WTC11 (cell line): ENCODE data around the gene SLC48A1. TPM values are rescaled to one million over a fixed set of nuclear protein-coding genes. Genes with fewer than 3 reads are reported as not detected.

Experiments
- ATAC-seq: fragments of 200-7000 bp; cut with Tn5 transposase; 2 replicates; pipeline ENCODE4 v1.10.0; 2021; ENCODE audit warnings: mild to moderate bottlenecking, moderate library complexity
- CTCF ChIA-PET: fragments of 300-600 bp; sonication (Branson Sonifier 250); formaldehyde crosslinking; loops from one replicate; lab custom pipeline; 2021; ENCODE audit warnings: antibody characterized with exemption; lab: Charles Lee
- POLR2A ChIA-PET: fragments of 350-600 bp; sonication (Branson Sonifier 250); formaldehyde crosslinking; loops from one replicate; lab custom pipeline; 2021; ENCODE audit warnings: antibody characterized with exemption; lab: Charles Lee
- DNase-seq: peaks from one replicate; pipeline ENCODE4 v3.0.0; 2021; ENCODE audit warnings: low spot score
- H3K27ac Mint-ChIP-seq: 2 replicates; pipeline ENCODE4 v1.8.0; 2021; ENCODE audit warnings: mixed read lengths
- H3K27me3 Mint-ChIP-seq: 2 replicates; pipeline ENCODE4 v1.8.0; 2021; ENCODE audit warnings: low read depth, mild to moderate bottlenecking, moderate library complexity, mixed read lengths
- H3K36me3 Mint-ChIP-seq: 2 replicates; pipeline ENCODE4 v1.8.0; 2021; ENCODE audit warnings: mixed read lengths
- H3K4me1 Mint-ChIP-seq: 2 replicates; pipeline ENCODE4 v1.8.0; 2022; ENCODE audit warnings: mixed read lengths
- H3K4me3 Mint-ChIP-seq: 2 replicates; pipeline ENCODE4 v1.8.0; 2021; ENCODE audit warnings: mild to moderate bottlenecking, moderate library complexity, mixed read lengths
- H3K9me3 Mint-ChIP-seq: 2 replicates; pipeline ENCODE4 v1.8.0; 2021; ENCODE audit warnings: mixed read lengths
- CBFB ChIP-seq: sonication (generic); formaldehyde crosslinking; IDR thresholded peaks from 2 replicates; pipeline ENCODE4 v1.8.1; 2022; ENCODE audit warnings: mild to moderate bottlenecking, low read depth, missing genetic modification reagents
- CTCF ChIP-seq: fragments of 200-600 bp; IDR thresholded peaks from 2 replicates; pipeline ENCODE4 v1.8.0; 2022; ENCODE audit warnings: antibody characterized with exemption
- FOXJ3 ChIP-seq: sonication (generic); formaldehyde crosslinking; IDR thresholded peaks from 2 replicates; pipeline ENCODE4 v1.9.0; 2021; ENCODE audit warnings: missing genetic modification reagents, mild to moderate bottlenecking, borderline replicate concordance
- GABPB1 ChIP-seq: sonication (generic); formaldehyde crosslinking; IDR thresholded peaks from 2 replicates; pipeline ENCODE4 v1.8.1; 2023; ENCODE audit warnings: mild to moderate bottlenecking, missing genetic modification reagents
- HMGA2 ChIP-seq: fragments of 250-450 bp; sonication (Bioruptor Pico); IDR thresholded peaks from 2 replicates; pipeline ENCODE4 v1.4.0; 2021; ENCODE audit warnings: mild to moderate bottlenecking, moderate library complexity
- HMGXB4 ChIP-seq: sonication (generic); formaldehyde crosslinking; IDR thresholded peaks from 2 replicates; pipeline ENCODE4 v1.8.1; 2023; ENCODE audit warnings: mild to moderate bottlenecking, moderate library complexity, missing genetic modification reagents
- IRF1 ChIP-seq: sonication (generic); formaldehyde crosslinking; IDR thresholded peaks from 2 replicates; pipeline ENCODE4 v1.8.0; 2023; ENCODE audit warnings: missing genetic modification reagents
- JAZF1 ChIP-seq: fragments of 250-450 bp; sonication (Bioruptor Pico); IDR thresholded peaks from 2 replicates; pipeline ENCODE4 v1.9.0; 2021; ENCODE audit warnings: moderate library complexity, mild to moderate bottlenecking, inconsistent platforms
- PREB ChIP-seq: sonication (generic); formaldehyde crosslinking; IDR thresholded peaks from 2 replicates; pipeline ENCODE4 v1.8.1; 2022; ENCODE audit warnings: mild to moderate bottlenecking, missing genetic modification reagents, moderate library complexity, borderline replicate concordance
- SMAD4 ChIP-seq: sonication (generic); formaldehyde crosslinking; IDR thresholded peaks from 2 replicates; pipeline ENCODE4 v1.8.0; 2022; ENCODE audit warnings: mild to moderate bottlenecking, missing genetic modification reagents
- SOX15 ChIP-seq: fragments of 250-450 bp; sonication (Bioruptor Pico); IDR thresholded peaks from 2 replicates; pipeline ENCODE4 v1.9.0; 2021; ENCODE audit warnings: mild to moderate bottlenecking
- TEAD4 ChIP-seq: sonication (generic); formaldehyde crosslinking; IDR thresholded peaks from 2 replicates; pipeline ENCODE4 v1.8.0; 2022; ENCODE audit warnings: mild to moderate bottlenecking, missing genetic modification reagents
- ZNF232 ChIP-seq: sonication (generic); formaldehyde crosslinking; IDR thresholded peaks from 2 replicates; pipeline ENCODE4 v1.8.0; 2022; ENCODE audit warnings: mild to moderate bottlenecking, missing genetic modification reagents
- ZNF317 ChIP-seq: sonication (generic); formaldehyde crosslinking; IDR thresholded peaks from 2 replicates; pipeline ENCODE4 v1.8.1; 2023; ENCODE audit warnings: low read depth, mild to moderate bottlenecking, moderate library complexity, missing genetic modification reagents, borderline replicate concordance
- ZNF423 ChIP-seq: fragments of 250-450 bp; sonication (Bioruptor Pico); IDR thresholded peaks from 2 replicates; pipeline ENCODE4 v2.1.2; 2022; ENCODE audit warnings: mild to moderate bottlenecking, moderate library complexity
- ZNF425 ChIP-seq: fragments of 250-450 bp; sonication (Bioruptor Pico); conservative IDR thresholded peaks from 2 replicates; pipeline ENCODE4 v1.9.0; 2021; ENCODE audit warnings: mild to moderate bottlenecking
- total RNA-seq: library from RNA; stranded (reverse); gene quantifications from 3 replicates; pipeline ENCODE4 v1.2.3, GENCODE V29; 2021
- TF ChIP-seq, protein P1 (sequence below): sonication (generic); formaldehyde crosslinking; IDR thresholded peaks from 2 replicates; pipeline ENCODE4 v1.8.1; 2023; ENCODE audit warnings: mild to moderate bottlenecking, missing genetic modification reagents, borderline replicate concordance
- TF ChIP-seq, protein P2 (sequence below): fragments of 250-450 bp; sonication (Bioruptor Pico); IDR thresholded peaks from 2 replicates; pipeline ENCODE4 v2.1.2; 2022; ENCODE audit warnings: mild to moderate bottlenecking, moderate library complexity

Gene SLC48A1
- total RNA-seq, 1 experiment from 2014 or later = 13.8 TPM

DNA sequence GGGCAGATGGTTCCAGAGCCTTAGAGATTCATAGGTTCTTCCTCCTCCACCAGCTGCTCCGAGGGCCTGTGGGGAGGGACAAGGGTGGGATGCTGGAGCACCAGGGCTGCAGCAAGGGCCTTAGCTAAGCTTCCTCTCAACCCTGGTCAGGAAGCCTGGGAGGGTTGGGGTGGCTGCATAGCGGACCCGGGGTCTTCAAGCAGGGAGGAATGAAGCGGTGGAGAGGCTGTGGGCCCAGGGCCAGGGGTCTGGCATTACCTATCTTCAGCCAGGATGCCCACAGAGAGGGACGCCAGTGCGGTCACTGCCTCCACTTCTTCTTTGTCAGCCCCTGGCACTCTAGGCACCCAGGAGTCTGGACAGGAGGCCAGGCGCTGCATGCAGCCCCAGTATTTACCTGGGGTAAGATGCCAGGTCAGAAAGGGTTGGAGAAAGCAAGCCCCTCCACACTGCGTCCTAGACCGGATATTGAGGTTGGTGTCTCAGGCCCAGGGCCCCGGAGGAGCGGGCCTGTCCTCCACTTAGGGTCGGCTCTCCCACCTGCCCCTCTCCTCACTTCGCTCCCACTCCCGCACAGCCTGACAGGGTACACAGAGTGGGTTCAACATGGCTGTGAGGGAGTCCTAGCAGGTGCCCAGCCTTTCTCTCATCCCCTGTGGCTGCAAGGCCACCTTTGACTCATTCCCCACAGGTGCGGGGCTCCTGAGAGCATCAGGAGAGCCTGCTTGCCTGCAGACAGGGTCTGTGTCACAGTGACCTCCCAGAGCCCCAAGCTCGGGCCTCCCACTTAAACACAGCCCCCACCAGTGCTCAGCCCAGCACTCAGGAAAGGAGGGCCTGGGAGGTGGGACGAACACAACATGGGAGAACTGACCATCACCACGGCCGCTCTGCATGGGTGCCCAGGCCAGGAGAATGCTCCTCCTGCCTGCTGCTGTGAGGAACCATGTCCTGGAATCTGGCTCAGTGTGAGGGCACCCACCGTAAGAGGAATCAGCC, 11.1 kb downstream of the SLC48A1 start:
- H3K4me3 Mint-ChIP-seq = no peak overlapping the region
- no peak for ATAC-seq
- CTCF ChIA-PET = interaction anchor here (1.1 to 6.1 kb wide), 3 partner anchors 26 to 54 kb away, joined by 4 to 110 read pairs (median 9); partner anchors contain the start of gene RAPGEF3

More for the DNA sequence above, 11.1 kb downstream of the SLC48A1 start:
- no peak for DNase-seq
- POLR2A ChIA-PET = no interaction called here
- H3K36me3 Mint-ChIP-seq = peaks cover 42% of the 10 kb centered on the region
- peaks cover 8% of the 10 kb centered on the region for H3K4me1 Mint-ChIP-seq
- no peaks in the 10 kb centered on the region for H3K9me3 Mint-ChIP-seq
- H3K27ac Mint-ChIP-seq = no peak overlapping the region
- no peak for TF ChIP-seq ZNF317 (CRISPR knock-in tag)
- no peak for TF ChIP-seq HMGXB4 (CRISPR knock-in tag)
- TF ChIP-seq ZNF423 (CRISPR knock-in tag) = no peak
- no peak for TF ChIP-seq FOXJ3
- TF ChIP-seq ZNF232 (CRISPR knock-in tag) = no peak
- no peak for TF ChIP-seq CTCF
- no peak for TF ChIP-seq HMGA2 (CRISPR knock-in tag)
- TF ChIP-seq IRF1 (CRISPR knock-in tag) = no peak
- TF ChIP-seq, protein P1, sequence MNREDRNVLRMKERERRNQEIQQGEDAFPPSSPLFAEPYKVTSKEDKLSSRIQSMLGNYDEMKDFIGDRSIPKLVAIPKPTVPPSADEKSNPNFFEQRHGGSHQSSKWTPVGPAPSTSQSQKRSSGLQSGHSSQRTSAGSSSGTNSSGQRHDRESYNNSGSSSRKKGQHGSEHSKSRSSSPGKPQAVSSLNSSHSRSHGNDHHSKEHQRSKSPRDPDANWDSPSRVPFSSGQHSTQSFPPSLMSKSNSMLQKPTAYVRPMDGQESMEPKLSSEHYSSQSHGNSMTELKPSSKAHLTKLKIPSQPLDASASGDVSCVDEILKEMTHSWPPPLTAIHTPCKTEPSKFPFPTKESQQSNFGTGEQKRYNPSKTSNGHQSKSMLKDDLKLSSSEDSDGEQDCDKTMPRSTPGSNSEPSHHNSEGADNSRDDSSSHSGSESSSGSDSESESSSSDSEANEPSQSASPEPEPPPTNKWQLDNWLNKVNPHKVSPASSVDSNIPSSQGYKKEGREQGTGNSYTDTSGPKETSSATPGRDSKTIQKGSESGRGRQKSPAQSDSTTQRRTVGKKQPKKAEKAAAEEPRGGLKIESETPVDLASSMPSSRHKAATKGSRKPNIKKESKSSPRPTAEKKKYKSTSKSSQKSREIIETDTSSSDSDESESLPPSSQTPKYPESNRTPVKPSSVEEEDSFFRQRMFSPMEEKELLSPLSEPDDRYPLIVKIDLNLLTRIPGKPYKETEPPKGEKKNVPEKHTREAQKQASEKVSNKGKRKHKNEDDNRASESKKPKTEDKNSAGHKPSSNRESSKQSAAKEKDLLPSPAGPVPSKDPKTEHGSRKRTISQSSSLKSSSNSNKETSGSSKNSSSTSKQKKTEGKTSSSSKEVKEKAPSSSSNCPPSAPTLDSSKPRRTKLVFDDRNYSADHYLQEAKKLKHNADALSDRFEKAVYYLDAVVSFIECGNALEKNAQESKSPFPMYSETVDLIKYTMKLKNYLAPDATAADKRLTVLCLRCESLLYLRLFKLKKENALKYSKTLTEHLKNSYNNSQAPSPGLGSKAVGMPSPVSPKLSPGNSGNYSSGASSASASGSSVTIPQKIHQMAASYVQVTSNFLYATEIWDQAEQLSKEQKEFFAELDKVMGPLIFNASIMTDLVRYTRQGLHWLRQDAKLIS = no peak
- TF ChIP-seq SOX15 (CRISPR knock-in tag) = no peak
- no peak for TF ChIP-seq PREB (CRISPR knock-in tag)
- TF ChIP-seq GABPB1 (CRISPR knock-in tag) = no peak
- TF ChIP-seq SMAD4 (CRISPR knock-in tag) = no peak
- TF ChIP-seq ZNF425 (CRISPR knock-in tag) = no peak
- TF ChIP-seq JAZF1 = no peak
- TF ChIP-seq, protein P2, sequence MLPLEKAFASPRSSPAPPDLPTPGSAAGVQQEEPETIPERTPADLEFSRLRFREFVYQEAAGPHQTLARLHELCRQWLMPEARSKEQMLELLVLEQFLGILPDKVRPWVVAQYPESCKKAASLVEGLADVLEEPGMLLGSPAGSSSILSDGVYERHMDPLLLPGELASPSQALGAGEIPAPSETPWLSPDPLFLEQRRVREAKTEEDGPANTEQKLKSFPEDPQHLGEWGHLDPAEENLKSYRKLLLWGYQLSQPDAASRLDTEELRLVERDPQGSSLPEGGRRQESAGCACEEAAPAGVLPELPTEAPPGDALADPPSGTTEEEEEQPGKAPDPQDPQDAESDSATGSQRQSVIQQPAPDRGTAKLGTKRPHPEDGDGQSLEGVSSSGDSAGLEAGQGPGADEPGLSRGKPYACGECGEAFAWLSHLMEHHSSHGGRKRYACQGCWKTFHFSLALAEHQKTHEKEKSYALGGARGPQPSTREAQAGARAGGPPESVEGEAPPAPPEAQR (CRISPR knock-in tag) = no peak
- no peak for TF ChIP-seq TEAD4
- TF ChIP-seq CBFB (CRISPR knock-in tag) = no peak
- no peaks in the 10 kb centered on the region; the same call in none of the 2 replicates for H3K27me3 Mint-ChIP-seq
